ENCODE measurements around the gene PSMD1. TPM values are rescaled to one million over a fixed set of nuclear protein-coding genes. Genes with fewer than 3 reads are reported as not detected.

PSMD1 gene
- total RNA-seq, 4 donors from 2014 or later, result 24.3 to 85.3 (median 74.7) TPM

- Histone ChIP-seq H3K36me3 (peaks cover 0 to 16% (median 2%) of the 10 kb centered on the region in 4 donors), H3K9me3 (peaks cover 5 to 6% of the 10 kb centered on the region in 2 donors), H3K27me3 (no peaks in the 10 kb centered on the region), H3K4me3 (no peak overlapping the region), H3K4me1 (peaks cover 3 to 42% (median 17%) of the 10 kb centered on the region in 4 donors), H3K27ac (peak overlapping the region; percentile 56 to 64 (median 58))
- in situ Hi-C loops (cut with MboI; ENCODE audit: low pct_ligation_motif_present in 1 of 4, low pct_unique_long_range_greater_than_20kb in 1 of 4, low sequenced_read_pairs in 3 of 4), result loop anchor here (10.0 to 25.0 kb wide), 5 partner anchors 94 to 344 kb away; partner anchors contain the start of gene ARMC9 (in 1 of the 4)
- TF ChIP-seq POLR2AphosphoS5 (IDR thresholded peaks at IDR 0.05) (no peak), EP300 (IDR thresholded peaks at IDR 0.05; ENCODE audit: low read depth) (no peak), POLR2A (IDR thresholded peaks at IDR 0.05) (no peak)
- TF ChIP-seq, protein P1, sequence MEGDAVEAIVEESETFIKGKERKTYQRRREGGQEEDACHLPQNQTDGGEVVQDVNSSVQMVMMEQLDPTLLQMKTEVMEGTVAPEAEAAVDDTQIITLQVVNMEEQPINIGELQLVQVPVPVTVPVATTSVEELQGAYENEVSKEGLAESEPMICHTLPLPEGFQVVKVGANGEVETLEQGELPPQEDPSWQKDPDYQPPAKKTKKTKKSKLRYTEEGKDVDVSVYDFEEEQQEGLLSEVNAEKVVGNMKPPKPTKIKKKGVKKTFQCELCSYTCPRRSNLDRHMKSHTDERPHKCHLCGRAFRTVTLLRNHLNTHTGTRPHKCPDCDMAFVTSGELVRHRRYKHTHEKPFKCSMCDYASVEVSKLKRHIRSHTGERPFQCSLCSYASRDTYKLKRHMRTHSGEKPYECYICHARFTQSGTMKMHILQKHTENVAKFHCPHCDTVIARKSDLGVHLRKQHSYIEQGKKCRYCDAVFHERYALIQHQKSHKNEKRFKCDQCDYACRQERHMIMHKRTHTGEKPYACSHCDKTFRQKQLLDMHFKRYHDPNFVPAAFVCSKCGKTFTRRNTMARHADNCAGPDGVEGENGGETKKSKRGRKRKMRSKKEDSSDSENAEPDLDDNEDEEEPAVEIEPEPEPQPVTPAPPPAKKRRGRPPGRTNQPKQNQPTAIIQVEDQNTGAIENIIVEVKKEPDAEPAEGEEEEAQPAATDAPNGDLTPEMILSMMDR (IDR thresholded peaks at IDR 0.05), result no peak
- DNase-seq, result no peak
- WGBS, 2 donors (ENCODE audit: low coverage in 1 of 2), result 60 to 80% methylated on average over 2 to 4 of the region's 4 CpGs
- intact Hi-C loops (cut with DNase I; ENCODE audit: low total_unique reads), result loop anchor here (5.0 to 10.0 kb wide), 2 partner anchors 194 to 311 kb away; no protein-coding TSS in a partner anchor
Measured at GRCh38 chr2:231100990-231101389, 44.3 kb downstream of the PSMD1 start.

GRCh38 chr2:231102772-231103171 lies 46.1 kb downstream of the PSMD1 start:
- intact Hi-C loops (cut with DNase I; ENCODE audit: low total_unique reads), result loop anchor here (5.0 to 10.0 kb wide), 2 partner anchors 192 to 310 kb away; no protein-coding TSS in a partner anchor
- WGBS, 2 donors (ENCODE audit: low coverage in 1 of 2), result 81 to 85% methylated on average over 2 of the region's 2 CpGs
- no peak for DNase-seq
- no peaks in the 10 kb centered on the region for H3K27me3 ChIP-seq
- peaks cover 5 to 6% of the 10 kb centered on the region in 2 donors for H3K9me3 ChIP-seq
- peaks cover 3 to 37% (median 19%) of the 10 kb centered on the region in 4 donors for H3K4me1 ChIP-seq
- in situ Hi-C loops (cut with MboI; ENCODE audit: low pct_ligation_motif_present in 1 of 4, low pct_unique_long_range_greater_than_20kb in 1 of 4, low sequenced_read_pairs in 3 of 4), result loop anchor here (10.0 to 25.0 kb wide), 5 partner anchors 92 to 342 kb away; partner anchors contain the start of gene ARMC9 (in 1 of the 4)
- H3K36me3 ChIP-seq, result peaks cover 0 to 10% (median 2%) of the 10 kb centered on the region in 4 donors
- no peak overlapping the region for H3K4me3 ChIP-seq
- H3K27ac ChIP-seq, result peak overlapping the region; percentile 54 to 60 (median 58)
- TF ChIP-seq, protein P1 (IDR thresholded peaks at IDR 0.05), result no peak
- no peak for TF ChIP-seq POLR2A (IDR thresholded peaks at IDR 0.05)
- no peak for TF ChIP-seq POLR2AphosphoS5 (IDR thresholded peaks at IDR 0.05)
- TF ChIP-seq EP300 (IDR thresholded peaks at IDR 0.05; ENCODE audit: low read depth), result no peak

- TF ChIP-seq POLR2A (IDR thresholded peaks at IDR 0.05), result no peak
- TF ChIP-seq, protein P1 (IDR thresholded peaks at IDR 0.05), result peak; percentile 83 to 91 (median 85)
- TF ChIP-seq POLR2AphosphoS5 (IDR thresholded peaks at IDR 0.05), result no peak
- Histone ChIP-seq H3K27ac (peak overlapping the region; percentile 54 to 60 (median 58)), H3K27me3 (no peaks in the 10 kb centered on the region), H3K9me3 (peaks cover 3 to 5% of the 10 kb centered on the region in 2 donors), H3K4me3 (no peak overlapping the region), H3K4me1 (peaks cover 3 to 37% (median 20%) of the 10 kb centered on the region in 4 donors), H3K36me3 (peaks cover 0 to 14% (median 2%) of the 10 kb centered on the region in 4 donors)
- DNase-seq, result peak; percentile 75
- in situ Hi-C loops (cut with MboI; ENCODE audit: low pct_ligation_motif_present in 1 of 4, low pct_unique_long_range_greater_than_20kb in 1 of 4, low sequenced_read_pairs in 3 of 4) (loop anchor here (10.0 to 25.0 kb wide), 5 partner anchors 91 to 341 kb away; partner anchors contain the start of gene ARMC9 (in 1 of the 4)), intact Hi-C loops (cut with DNase I; ENCODE audit: low total_unique reads) (loop anchor here (5.0 to 10.0 kb wide), 2 partner anchors 191 to 308 kb away; no protein-coding TSS in a partner anchor)
- 4 to 11% methylated on average over 3 of the region's 3 CpGs for WGBS, 2 donors (ENCODE audit: low coverage in 1 of 2)
Measured at GRCh38 chr2:231104115-231104713, 47.5 kb downstream of the PSMD1 start.

- no peaks in the 10 kb centered on the region for H3K9me3 ChIP-seq
- no peak for TF ChIP-seq POLR2A (IDR thresholded peaks at IDR 0.05)
- peak in 1 of 3 donors; percentile 15 for TF ChIP-seq POLR2AphosphoS5 (IDR thresholded peaks at IDR 0.05)
- no peak for TF ChIP-seq EP300 (IDR thresholded peaks at IDR 0.05; ENCODE audit: low read depth)
- TF ChIP-seq, protein P1 (IDR thresholded peaks at IDR 0.05), result peak in 3 of 5 experiments; percentile 13 to 32 (median 18)
- H3K4me3 ChIP-seq, result no peak overlapping the region
- in situ Hi-C loops (cut with MboI; ENCODE audit: low pct_ligation_motif_present in 1 of 4, low pct_unique_long_range_greater_than_20kb in 1 of 4, low sequenced_read_pairs in 3 of 4) (loop anchor here in 1 of 4 donors (25.0 kb wide), 1 partner anchor 302 kb away; no protein-coding TSS in a partner anchor), intact Hi-C loops (cut with DNase I; ENCODE audit: low total_unique reads) (loop anchor here (5.0 kb wide), 1 partner anchor 82 kb away; no protein-coding TSS in a partner anchor)
- DNase-seq, result no peak
- H3K4me1 ChIP-seq, result peaks cover 10 to 25% (median 16%) of the 10 kb centered on the region in 4 donors
- WGBS, 2 donors (ENCODE audit: low coverage in 1 of 2), result 40 to 57% methylated on average over 1 of the region's 1 CpG
- H3K27me3 ChIP-seq, result no peaks in the 10 kb centered on the region
- H3K36me3 ChIP-seq, result peaks cover 0 to 7% (median 0%) of the 10 kb centered on the region in 4 donors
- peak overlapping the region; percentile 7 to 56 (median 40) for H3K27ac ChIP-seq
Measured at GRCh38 chr2:231110551-231110950, 53.9 kb downstream of the PSMD1 start.
